ENCODE measurements around the gene ZBTB20.

Gene ZBTB20

DNA sequence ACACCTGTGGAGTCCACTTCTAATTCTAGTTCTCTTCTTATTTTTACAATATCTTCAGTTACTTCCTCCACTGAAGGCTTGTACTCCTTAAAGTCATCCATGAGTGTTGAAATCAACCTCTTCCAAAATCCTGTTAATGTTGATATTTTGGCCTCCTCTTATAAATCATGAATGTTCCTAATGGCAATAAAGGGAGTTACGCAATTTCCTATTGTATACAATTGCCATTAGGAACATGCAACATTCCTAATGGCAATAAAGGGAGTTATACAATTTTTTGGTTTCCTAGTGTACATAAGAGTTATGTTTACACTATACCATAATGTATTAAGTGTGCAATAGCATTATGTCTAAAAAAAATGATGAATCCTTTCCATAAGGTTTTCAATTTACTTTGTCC, 862.4 kb downstream of the ZBTB20 start:
- no peak for DNase-seq (ENCODE audit: low spot score)

All from hematopoietic multipotent progenitor cell treated with erythropoietin and hydrocortisone succinate and interleukin-3 and kit ligand, for 17 days (in vitro differentiated cells).